Mammary epithelial cell (primary cell): Measurements from ENCODE around the gene NCOA7.

Source experiments
- CTCF ChIP-seq, 2 donors: IDR thresholded peaks in 1 of 2; conservative IDR thresholded peaks in 1 of 2; 2 replicates each; pipeline ENCODE4 v1.5.1; 2011 to 2012; ENCODE audit warnings: inconsistent platforms in 2 of 2, low read length in 2 of 2, mild to moderate bottlenecking in 2 of 2, control low read depth in 1 of 2, low read depth in 1 of 2; ENCODE audit not compliant: insufficient read depth in 1 of 2; ENCODE audit errors: extremely low read depth in 1 of 2
- EZH2 ChIP-seq: IDR thresholded peaks from 2 replicates; pipeline ENCODE4 v1.6.1; 2012; ENCODE audit warnings: low read length, inconsistent platforms, borderline replicate concordance

DNA sequence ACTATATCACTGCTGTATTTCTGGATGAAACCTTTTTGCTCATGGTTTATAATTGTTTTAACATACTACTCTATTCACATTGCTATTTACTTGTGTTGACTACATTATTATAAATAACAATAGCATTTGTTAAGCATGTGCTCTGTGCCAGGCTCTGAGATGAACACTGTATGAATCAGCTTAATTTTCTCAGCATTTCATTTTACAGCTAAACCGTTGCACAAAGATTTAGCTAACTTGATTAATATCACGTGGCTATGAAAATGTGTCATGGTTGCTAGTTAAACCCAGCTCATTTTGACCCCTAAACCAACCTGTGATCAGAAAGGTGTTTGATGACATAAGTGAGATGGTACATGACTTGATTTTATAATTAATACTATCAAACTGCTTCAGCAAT lies 77.5 kb downstream of the NCOA7 start:
- TF ChIP-seq CTCF (conservative IDR thresholded peaks at IDR 0.05 in 1 of 2, IDR thresholded peaks at IDR 0.05 in 1 of 2; ENCODE audit: extremely low read depth in 1 of 2, insufficient read depth in 1 of 2, low read depth in 1 of 2, low read length in 2 of 2), result no peak
- no peak for TF ChIP-seq EZH2
